T-helper 17 cell (primary cell): Measurements from ENCODE around the gene PABPC4L. TPM values are rescaled to one million over a fixed set of nuclear protein-coding genes. Genes with fewer than 3 reads are reported as not detected.
"Not testable (repeated sequence)": the region's sequence is repeated elsewhere in the genome, so short reads cannot be mapped to it uniquely, and the experiment has no call there.

Experiments
- ATAC-seq: fragments of 150-1000 bp; cut with Tn5 transposase; 2 replicates; pipeline ENCODE4 v1.10.0; 2021; ENCODE audit warnings: mild to moderate bottlenecking, moderate library complexity
- DNase-seq, 3 donors: peaks; one replicate each; pipeline versions ENCODE4 v3.0.0 to v3.0.0-alpha.2; 2020 to 2021
- H3K9me3 ChIP-seq: one replicate; pipeline ENCODE4 v1.7.0; 2013; ENCODE audit warnings: low read length, mild to moderate bottlenecking; ENCODE audit not compliant: control insufficient read depth, poor library complexity, severe bottlenecking
- H3K27ac Mint-ChIP-seq: one replicate; pipeline ENCODE4 v1.8.0; 2022; ENCODE audit warnings: mild to moderate bottlenecking, moderate library complexity, mixed read lengths
- H3K27me3 Mint-ChIP-seq: one replicate; pipeline ENCODE4 v1.8.0; 2022; ENCODE audit warnings: mixed read lengths
- H3K36me3 Mint-ChIP-seq: one replicate; pipeline ENCODE4 v1.8.0; 2022; ENCODE audit warnings: low read depth, mixed read lengths
- H3K4me1 Mint-ChIP-seq: one replicate; pipeline ENCODE4 v1.8.0; 2022; ENCODE audit warnings: mild to moderate bottlenecking, mixed read lengths
- H3K4me3 Mint-ChIP-seq: one replicate; pipeline ENCODE4 v1.8.0; 2022; ENCODE audit warnings: mild to moderate bottlenecking, moderate library complexity, mixed read lengths
- total RNA-seq, 4 donors: library from RNA in 2 of 4; stranded (reverse) in 2 of 4; gene quantifications; one replicate each; pipeline ENCODE4 v1.2.3 and lab custom pipeline; 2022 to 2026

The PABPC4L gene
- total RNA-seq: not detected
- total RNA-seq (lab: John Stamatoyannopoulos, UW): 0 to 0.23 reads per million in 2 donors

DNA sequence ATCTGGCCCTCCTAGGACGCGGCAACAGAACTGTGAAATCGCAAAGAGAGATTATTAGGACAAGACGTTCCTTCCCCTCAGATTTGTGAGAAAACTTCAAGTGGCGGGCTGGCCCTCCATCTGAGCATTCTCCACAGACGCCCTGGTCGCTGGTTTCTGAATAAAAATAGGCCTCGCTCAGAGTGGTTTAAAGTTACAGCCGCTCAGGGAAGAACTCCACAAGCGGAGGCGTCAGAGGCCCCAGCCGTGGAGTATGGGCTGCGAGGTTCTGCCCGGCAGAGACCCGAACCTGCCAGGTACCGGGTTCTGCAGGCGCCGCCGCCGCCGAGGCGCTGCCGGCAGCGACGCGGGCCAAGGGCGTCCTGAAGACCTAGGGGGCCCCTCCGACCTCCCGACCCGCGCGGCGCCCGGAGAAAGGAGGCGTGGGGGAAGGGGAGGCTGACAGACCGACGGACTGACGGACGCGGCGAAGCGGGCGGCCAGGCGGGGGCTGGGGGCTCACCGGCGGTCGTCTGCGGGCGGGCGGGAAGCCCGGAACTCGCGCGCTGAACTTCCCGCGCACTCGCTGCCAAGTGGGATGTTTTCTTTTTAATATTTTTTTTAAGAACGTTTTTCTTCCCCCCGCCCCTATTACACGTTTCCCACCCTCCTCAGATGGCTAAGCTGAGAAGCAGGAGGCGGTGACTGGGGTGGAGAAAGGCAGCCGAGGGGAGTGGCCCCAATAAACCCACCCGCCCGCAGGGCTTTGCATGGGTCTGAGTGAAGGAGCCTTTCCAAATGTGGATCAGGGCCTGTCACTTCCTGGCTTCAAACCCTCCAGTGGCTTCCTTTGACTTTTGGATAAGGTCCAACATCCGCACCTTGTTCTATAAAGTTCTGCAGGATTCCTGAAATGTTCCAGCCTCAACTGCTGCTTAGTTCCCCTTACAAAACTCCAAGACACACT lies at the start of gene PABPC4L:
Gene PABPC4L (minus strand): TSS at position 574 of the 946 bp plus-strand sequence. CDS start 770 bp downstream, outside the sequence.
- no peaks in the 10 kb centered on the region for H3K27me3 Mint-ChIP-seq
- no peaks in the 10 kb centered on the region for H3K36me3 Mint-ChIP-seq
- ATAC-seq (no peak), DNase-seq (no peak)
- H3K27ac Mint-ChIP-seq: no peak within 1 kb of the TSS
- no peaks in the 10 kb centered on the region for H3K9me3 ChIP-seq
- H3K4me3 Mint-ChIP-seq: no peak within 1 kb of the TSS
- H3K4me1 Mint-ChIP-seq: no peaks in the 10 kb centered on the region

DNA sequence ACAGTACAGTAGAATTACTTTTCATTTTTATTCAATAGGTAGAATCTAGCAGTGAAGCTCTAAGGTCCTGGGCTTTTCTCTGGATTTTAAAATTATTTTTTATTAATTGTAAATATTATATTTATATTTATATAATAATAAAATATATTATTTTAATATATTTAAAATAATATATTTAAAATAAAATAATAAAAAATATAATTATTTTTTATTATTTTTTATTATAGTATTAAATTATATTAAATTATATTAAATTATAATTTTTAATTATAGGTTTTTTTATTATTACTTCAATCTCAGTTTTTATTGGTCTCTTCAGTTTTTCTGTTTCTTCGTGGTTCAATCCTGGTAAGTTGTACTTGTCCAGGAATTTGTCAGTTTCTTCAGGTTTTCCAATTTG lies 49.7 kb upstream of the PABPC4L start:
- Mint-ChIP-seq H3K36me3 (no peaks in the 10 kb centered on the region), H3K4me1 (no peaks in the 10 kb centered on the region), H3K4me3 (no peak overlapping the region), H3K27ac (no peak overlapping the region), H3K27me3 (no peaks in the 10 kb centered on the region)
- DNase-seq (no peak), ATAC-seq (no peak)
- H3K9me3 ChIP-seq: no peaks in the 10 kb centered on the region

DNA sequence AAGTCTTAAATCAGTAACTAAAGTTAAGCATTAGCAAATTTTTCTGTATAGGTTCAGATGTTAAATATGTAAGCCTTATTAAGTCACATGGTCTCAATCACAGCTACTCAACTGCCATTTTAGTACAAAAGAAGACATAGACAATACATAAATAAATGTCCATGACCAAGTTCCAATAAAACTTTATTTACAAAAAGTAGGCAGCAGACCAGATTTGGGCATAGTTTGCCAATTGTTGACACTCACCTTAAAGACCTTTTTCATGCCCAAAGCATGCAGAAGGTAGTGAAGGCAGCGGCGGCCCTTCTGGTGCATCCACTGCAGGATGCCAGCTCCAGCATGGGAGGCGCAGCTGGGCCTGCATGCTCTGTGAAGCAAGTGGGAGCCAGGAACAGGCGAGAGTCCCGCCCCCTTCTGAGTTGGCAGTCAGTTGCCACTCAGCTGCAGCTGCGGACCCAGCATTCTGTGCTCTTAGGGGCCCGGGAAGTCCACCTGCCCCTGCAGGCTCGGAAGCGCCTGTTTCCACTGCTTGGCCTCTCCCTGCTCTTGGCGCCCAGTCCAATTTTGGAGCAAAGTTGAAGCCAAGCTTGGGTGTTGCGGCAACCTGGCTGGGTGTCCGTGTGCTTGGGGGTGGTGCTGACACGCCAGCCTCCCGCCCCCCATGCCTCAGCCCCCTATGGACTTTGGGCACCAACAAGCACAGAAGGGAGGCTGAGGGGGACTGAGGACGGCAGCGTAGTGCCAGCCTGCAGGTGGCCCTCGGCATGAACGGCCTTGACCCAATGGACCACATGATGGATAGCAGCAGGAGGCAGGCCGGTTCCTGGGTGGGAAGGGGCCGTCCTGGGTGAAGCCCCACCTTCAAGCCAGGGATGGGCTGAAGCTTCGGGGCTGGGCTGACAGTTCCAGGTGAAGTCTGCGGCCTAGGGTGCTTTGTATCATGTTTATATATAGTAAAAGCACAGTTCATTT lies 42.4 kb upstream of the PABPC4L start:
- Mint-ChIP-seq H3K4me3 (no peak overlapping the region), H3K27ac (no peak overlapping the region), H3K4me1 (no peaks in the 10 kb centered on the region), H3K27me3 (no peaks in the 10 kb centered on the region), H3K36me3 (no peaks in the 10 kb centered on the region)
- ATAC-seq (no peak), DNase-seq (no peak)
- no peaks in the 10 kb centered on the region for H3K9me3 ChIP-seq

DNA sequence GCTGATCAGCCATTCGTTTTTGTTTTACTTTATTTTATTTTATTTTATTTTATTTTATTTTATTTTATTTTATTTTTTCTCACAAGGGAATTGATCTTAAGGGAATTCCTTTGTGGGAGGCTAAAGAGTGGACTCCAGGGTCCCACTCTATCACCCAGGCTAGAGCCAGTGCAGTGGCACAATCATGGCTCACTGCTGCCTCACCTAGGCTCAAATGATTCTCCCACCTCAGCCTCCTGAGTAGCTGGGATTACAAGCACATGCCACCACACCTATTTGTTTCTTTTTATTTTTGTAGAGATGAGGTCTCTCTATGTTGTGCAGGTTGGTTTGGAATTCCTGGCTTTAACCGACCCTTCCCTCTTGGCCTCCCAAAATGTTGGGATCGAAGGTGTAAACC lies 17.5 kb upstream of the PABPC4L start:
- DNase-seq (no peak), ATAC-seq (no peak)
- H3K36me3 Mint-ChIP-seq: no peaks in the 10 kb centered on the region
- no peaks in the 10 kb centered on the region for H3K9me3 ChIP-seq
- H3K4me3 Mint-ChIP-seq: no peak overlapping the region
- no peak overlapping the region for H3K27ac Mint-ChIP-seq
- no peaks in the 10 kb centered on the region for H3K27me3 Mint-ChIP-seq
- no peaks in the 10 kb centered on the region for H3K4me1 Mint-ChIP-seq

DNA sequence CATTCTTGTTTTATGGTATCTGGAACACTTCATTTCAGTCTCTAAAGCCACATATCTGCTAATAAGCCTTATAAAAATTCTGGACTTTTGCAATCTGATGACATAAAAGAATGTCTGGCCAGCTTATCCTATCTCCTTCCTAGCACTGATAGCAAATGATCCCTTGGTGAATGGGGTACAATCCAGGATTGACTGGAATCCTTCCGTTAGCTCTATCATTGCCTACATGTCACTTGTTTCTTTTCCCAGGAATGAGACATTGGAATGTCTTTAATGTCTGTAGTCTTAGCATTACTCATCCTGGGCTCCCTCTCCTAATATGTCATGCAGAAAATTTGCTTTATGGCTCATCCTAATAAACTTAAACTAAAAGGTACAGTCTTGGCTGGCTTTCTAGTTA lies 14.8 kb upstream of the PABPC4L start:
- H3K36me3 Mint-ChIP-seq: no peaks in the 10 kb centered on the region
- DNase-seq (no peak), ATAC-seq (no peak)
- no peak overlapping the region for H3K27ac Mint-ChIP-seq
- no peaks in the 10 kb centered on the region for H3K9me3 ChIP-seq
- H3K4me1 Mint-ChIP-seq: no peaks in the 10 kb centered on the region
- no peaks in the 10 kb centered on the region for H3K27me3 Mint-ChIP-seq
- no peak overlapping the region for H3K4me3 Mint-ChIP-seq

DNA sequence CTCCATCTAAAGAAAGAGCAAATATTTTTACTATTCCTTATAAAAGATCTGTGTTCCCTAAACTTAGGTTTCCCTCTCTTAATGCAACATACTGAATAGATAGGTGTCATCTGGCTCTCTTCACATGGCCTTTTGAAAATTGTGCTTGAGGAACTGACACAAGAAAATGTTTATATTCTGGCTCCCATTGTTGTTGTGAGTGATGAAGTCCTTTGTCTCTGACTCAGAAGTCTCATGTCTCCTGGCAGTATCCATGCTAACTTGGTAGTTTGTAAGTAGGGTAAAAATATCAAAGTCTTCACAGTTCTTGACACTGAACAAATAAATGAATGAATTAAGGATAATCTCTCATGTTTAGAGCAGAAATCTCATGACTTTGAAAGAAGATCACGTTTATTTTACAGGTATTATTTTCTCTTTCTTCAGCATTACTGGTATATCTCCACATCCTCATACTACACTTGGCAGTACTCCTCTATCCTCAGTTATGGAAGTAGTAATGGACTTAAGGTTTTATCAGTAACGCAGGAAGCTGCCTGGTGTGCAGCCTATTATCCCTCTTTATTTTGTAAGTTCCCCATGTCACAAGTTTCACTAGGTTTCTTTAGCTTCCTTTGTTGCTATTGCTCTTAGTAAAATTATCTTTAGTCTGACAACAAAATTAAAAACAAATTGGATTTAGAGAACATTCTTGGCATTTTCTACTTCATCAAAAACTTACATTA lies 14.2 kb upstream of the PABPC4L start:
- Mint-ChIP-seq H3K36me3 (no peaks in the 10 kb centered on the region), H3K27ac (no peak overlapping the region), H3K27me3 (no peaks in the 10 kb centered on the region), H3K4me3 (no peak overlapping the region), H3K4me1 (no peaks in the 10 kb centered on the region)
- no peaks in the 10 kb centered on the region for H3K9me3 ChIP-seq
- DNase-seq (no peak), ATAC-seq (no peak)

DNA sequence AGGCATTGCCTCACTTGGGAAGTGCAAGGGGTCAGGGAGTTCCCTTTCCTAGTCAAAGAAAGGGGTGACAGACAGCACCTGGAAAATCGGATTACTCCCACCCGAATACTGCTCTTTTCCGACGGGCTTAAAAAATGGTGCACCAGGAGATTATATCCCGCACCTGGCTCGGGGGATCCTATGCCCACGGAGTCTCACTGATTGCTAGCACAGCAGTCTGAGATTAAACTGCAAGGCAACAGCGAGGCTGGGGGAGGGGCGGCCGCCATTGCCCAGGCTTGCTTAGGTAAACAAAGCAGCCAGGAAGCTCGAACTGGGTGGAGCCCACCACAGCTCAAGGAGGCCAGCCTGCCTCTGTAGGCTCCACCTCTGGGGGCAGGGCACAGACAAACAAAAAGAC lies 6.4 kb upstream of the PABPC4L start:
- H3K36me3 Mint-ChIP-seq, H3K27me3 Mint-ChIP-seq, H3K9me3 ChIP-seq, ATAC-seq, H3K4me1 Mint-ChIP-seq, H3K4me3 Mint-ChIP-seq, H3K27ac Mint-ChIP-seq, DNase-seq: not testable (repeated sequence)

DNA sequence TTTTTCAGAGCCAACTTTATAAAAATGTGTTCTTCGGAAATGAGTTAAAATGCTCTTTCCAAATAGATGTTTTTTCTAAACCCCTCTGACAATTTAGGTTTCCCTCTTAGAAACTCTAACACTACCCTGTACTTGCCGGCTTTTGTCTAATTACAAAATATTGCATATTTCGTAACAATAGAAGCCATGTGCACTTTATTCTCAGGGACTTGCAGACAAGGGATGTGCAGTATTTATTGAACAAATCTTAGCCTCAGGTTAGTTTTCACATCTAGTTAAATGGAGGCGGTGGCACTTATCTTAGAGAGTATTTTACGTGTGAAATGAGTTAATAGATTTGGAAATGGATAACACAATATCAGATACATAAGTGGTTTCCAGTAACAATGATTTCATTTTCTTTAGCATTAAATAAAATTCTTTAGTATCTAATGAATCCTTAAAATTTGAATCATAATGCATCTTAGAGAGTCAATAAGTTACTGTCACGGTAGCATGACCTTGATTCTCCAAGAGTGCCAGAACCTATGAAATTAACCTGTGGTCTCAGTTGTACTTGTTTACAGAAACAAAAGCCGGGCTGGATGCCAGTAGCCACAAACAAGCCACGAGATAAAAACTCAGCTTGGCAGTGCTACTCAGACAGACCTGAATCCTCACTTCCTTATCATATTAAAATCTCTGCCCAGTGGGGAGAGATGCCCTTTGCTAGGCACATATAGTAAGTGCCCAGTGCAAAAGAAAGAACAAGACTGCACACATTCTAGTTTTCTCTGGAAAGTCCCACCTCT lies 772 bp upstream of the PABPC4L start:
- no peak overlapping the region for H3K4me3 Mint-ChIP-seq
- H3K9me3 ChIP-seq: no peaks in the 10 kb centered on the region
- H3K27me3 Mint-ChIP-seq: no peaks in the 10 kb centered on the region
- no peaks in the 10 kb centered on the region for H3K36me3 Mint-ChIP-seq
- no peak overlapping the region for H3K27ac Mint-ChIP-seq
- H3K4me1 Mint-ChIP-seq: no peaks in the 10 kb centered on the region
- no peak for DNase-seq
- ATAC-seq: no peak

DNA sequence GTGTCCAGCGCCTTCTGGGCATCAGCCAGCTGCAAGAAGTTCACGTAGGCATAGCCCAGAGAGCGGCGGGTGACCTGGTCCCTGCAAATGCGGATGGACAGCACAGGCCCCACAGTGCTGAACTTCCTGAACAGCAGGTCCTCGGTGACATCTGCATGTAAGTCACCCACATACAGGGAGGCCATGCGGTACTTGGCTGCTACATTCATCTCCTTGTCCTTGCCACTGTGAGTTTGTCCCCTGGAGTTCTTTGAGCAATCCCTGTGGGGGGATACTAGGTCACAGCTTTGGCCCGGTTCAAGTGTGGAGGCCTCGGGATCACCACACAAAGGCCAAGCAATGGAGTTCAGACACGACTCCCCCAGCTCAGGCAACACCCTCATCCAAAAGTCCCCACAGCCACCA lies 776 bp downstream of the PABPC4L start:
- H3K27ac Mint-ChIP-seq: no peak overlapping the region

DNA sequence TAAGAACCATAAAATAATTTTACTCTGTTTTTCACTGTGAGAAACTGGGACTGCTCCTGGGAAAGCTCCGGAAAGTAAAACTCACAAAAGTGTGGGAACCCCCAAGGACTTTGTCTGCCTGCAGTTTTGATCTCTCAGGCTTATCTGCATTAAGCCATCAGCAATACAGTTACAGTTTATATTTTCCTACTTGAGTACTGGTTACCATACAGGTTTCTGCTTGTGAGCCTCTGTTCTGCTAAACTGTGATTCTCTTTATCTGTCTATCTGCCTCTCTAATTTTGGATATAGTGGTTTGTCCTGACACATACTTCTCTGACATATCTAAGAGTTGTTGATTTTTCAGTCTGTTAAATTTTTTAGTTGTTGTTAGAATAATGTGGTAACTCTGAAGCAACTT lies 11.6 kb downstream of the PABPC4L start:
- ATAC-seq (no peak), DNase-seq (no peak)
- no peaks in the 10 kb centered on the region for H3K27me3 Mint-ChIP-seq
- no peaks in the 10 kb centered on the region for H3K9me3 ChIP-seq
- no peaks in the 10 kb centered on the region for H3K4me1 Mint-ChIP-seq
- H3K4me3 Mint-ChIP-seq: no peak overlapping the region
- H3K36me3 Mint-ChIP-seq: no peaks in the 10 kb centered on the region
- H3K27ac Mint-ChIP-seq: no peak overlapping the region

More for the DNA sequence above, 776 bp downstream of the PABPC4L start:
- Mint-ChIP-seq H3K27me3 (no peaks in the 10 kb centered on the region), H3K36me3 (no peaks in the 10 kb centered on the region), H3K4me3 (no peak overlapping the region), H3K4me1 (no peaks in the 10 kb centered on the region)
- H3K9me3 ChIP-seq: no peaks in the 10 kb centered on the region
- ATAC-seq (no peak), DNase-seq (no peak)

DNA sequence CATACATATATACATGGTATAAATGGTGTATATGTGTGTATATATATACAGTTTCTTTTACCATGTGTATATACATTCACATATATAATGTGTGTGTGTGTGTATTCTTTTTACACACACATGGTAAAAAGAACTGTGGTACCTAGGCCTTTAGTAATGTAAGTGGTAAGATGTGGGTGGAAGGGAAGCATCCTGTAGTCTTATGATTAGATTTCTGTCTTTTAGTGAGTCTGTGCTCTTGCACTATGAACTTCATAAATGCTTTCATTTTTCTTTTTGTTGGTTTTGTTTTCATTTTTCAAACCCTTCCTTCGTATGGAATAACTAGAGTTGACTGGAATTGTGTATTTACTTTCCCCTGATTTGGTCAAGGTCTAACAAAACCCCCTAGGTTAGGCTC lies 12.1 kb downstream of the PABPC4L start:
- no peak overlapping the region for H3K4me3 Mint-ChIP-seq
- DNase-seq: no peak
- H3K9me3 ChIP-seq: no peaks in the 10 kb centered on the region
- no peaks in the 10 kb centered on the region for H3K27me3 Mint-ChIP-seq
- H3K27ac Mint-ChIP-seq: no peak overlapping the region
- no peak for ATAC-seq
- H3K36me3 Mint-ChIP-seq: no peaks in the 10 kb centered on the region
- no peaks in the 10 kb centered on the region for H3K4me1 Mint-ChIP-seq

DNA sequence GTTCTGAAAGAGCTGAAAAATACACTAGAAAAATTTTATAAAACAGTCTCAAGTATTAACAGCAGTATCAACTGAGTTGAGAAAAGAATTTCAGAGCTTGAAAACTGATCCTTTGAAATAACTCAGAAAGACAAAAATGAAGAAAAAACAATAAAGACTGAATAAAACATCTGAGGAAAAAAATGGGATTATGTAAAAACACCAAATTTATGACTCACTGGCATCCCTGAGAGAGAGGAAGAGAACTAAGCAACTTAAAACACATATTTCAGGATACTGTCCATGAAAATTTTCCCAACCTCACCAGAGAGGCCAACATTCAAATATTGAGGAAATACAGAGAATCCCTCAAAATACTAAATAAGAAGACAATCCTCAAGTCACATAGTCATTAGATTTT lies 22.9 kb downstream of the PABPC4L start:
- Mint-ChIP-seq H3K4me3 (no peak overlapping the region), H3K36me3 (no peaks in the 10 kb centered on the region), H3K4me1 (no peaks in the 10 kb centered on the region), H3K27ac (no peak overlapping the region), H3K27me3 (no peaks in the 10 kb centered on the region)
- ATAC-seq: no peak
- DNase-seq: no peak
- H3K9me3 ChIP-seq: no peaks in the 10 kb centered on the region
